Measurements from ENCODE around the gene LRRC26.

LRRC26 gene

GRCh38 chr9:137204731-137205125 lies 34.9 kb upstream of the LRRC26 start:
- no peak for DNase-seq (ENCODE audit: low read depth)
- H3K4me3 ChIP-seq (ENCODE audit: low read depth, low read length) = peak overlapping the region; percentile 85
- no peak for TF ChIP-seq CTCF (IDR thresholded peaks at IDR 0.05; ENCODE audit: control insufficient read depth, extremely low read depth, insufficient read depth)

- no peak for TF ChIP-seq CTCF (IDR thresholded peaks at IDR 0.05; ENCODE audit: control insufficient read depth, extremely low read depth, insufficient read depth)
- no peak overlapping the region for H3K4me3 ChIP-seq (ENCODE audit: low read depth, low read length)
- no peak for DNase-seq (ENCODE audit: low read depth)
Observed at GRCh38 chr9:137202966-137203365, 33.1 kb upstream of the LRRC26 start.

- DNase-seq (ENCODE audit: low read depth) = no peak
- peak overlapping the region; percentile 70 for H3K4me3 ChIP-seq (ENCODE audit: low read depth, low read length)
- TF ChIP-seq CTCF (IDR thresholded peaks at IDR 0.05; ENCODE audit: control insufficient read depth, extremely low read depth, insufficient read depth) = no peak
Observed at GRCh38 chr9:137201205-137201868, 31.5 kb upstream of the LRRC26 start.

- peak; percentile 95 for DNase-seq (ENCODE audit: low read depth)
- peak within 1 kb of the TSS; percentile 70 for H3K4me3 ChIP-seq (ENCODE audit: low read depth, low read length)
- no peak for TF ChIP-seq CTCF (IDR thresholded peaks at IDR 0.05; ENCODE audit: control insufficient read depth, extremely low read depth, insufficient read depth)
Observed at GRCh38 chr9:137200311-137201204, 30.7 kb upstream of the LRRC26 start, which contains the start of gene TPRN. Gene TPRN, minus strand, starts transcription at chr9:137200741. Its CDS starts 30 bp downstream, at chr9:137200711.

GRCh38 chr9:137199411-137200121 lies 29.7 kb upstream of the LRRC26 start:
- TF ChIP-seq CTCF (IDR thresholded peaks at IDR 0.05; ENCODE audit: control insufficient read depth, extremely low read depth, insufficient read depth) = 0 out of 2 replicates have a peak, but pooled peaks have one; percentile 2
- no peak for DNase-seq (ENCODE audit: low read depth)
- H3K4me3 ChIP-seq (ENCODE audit: low read depth, low read length) = peak overlapping the region; percentile 49

GRCh38 chr9:137198902-137199283 lies 29.0 kb upstream of the LRRC26 start:
- TF ChIP-seq CTCF (IDR thresholded peaks at IDR 0.05; ENCODE audit: control insufficient read depth, extremely low read depth, insufficient read depth) = no peak
- DNase-seq (ENCODE audit: low read depth) = no peak
- peak overlapping the region; percentile 49 for H3K4me3 ChIP-seq (ENCODE audit: low read depth, low read length)

All from LNCaP clone FGC (cell line).